ENCODE data around the gene H2AZ1. TPM values are rescaled to one million over a fixed set of nuclear protein-coding genes. Genes with fewer than 3 reads are reported as not detected.
A peak's percentile ranks its signal among the peaks of the same experiment; 100 is the strongest.

Gene H2AZ1
- total and polyA plus RNA-seq, 9 of the 15 experiments (the other 6 are each of a cell fraction or from before 2014, with no cell fraction given) = 605 to 4,380 (median 768) TPM

- peak; percentile 82; the same call in 1 of the 2 replicates for TF ChIP-seq E2F5 (CRISPR knock-in tag; IDR thresholded peaks at IDR 0.05)
- TF ChIP-seq CEBPZ (IDR thresholded peaks at IDR 0.05; ENCODE audit: borderline replicate concordance, low read depth, low read length) = no peak
- TF ChIP-seq EP400 (IDR thresholded peaks at IDR 0.05) = peak; percentile 88
- no peak for TF ChIP-seq E4F1 (CRISPR knock-in tag; IDR thresholded peaks at IDR 0.05; ENCODE audit: borderline replicate concordance)
- peak; percentile 77; the same call in 1 of the 2 replicates for TF ChIP-seq PHF21A (IDR thresholded peaks at IDR 0.05; ENCODE audit: borderline replicate concordance, low read depth)
- peak; percentile 92 for TF ChIP-seq SMAD1 (IDR thresholded peaks at IDR 0.05; ENCODE audit: low read depth, low read length, partially characterized antibody)
- TF ChIP-seq DACH1 (IDR thresholded peaks at IDR 0.05; ENCODE audit: partially characterized antibody) = no peak
- TF ChIP-seq CHD4 (IDR thresholded peaks at IDR 0.05; ENCODE audit: insufficient read depth, insufficient replicate concordance, low read depth, low read length, poor library complexity, severe bottlenecking) = no peak
- TF ChIP-seq HIVEP1 (CRISPR knock-in tag; IDR thresholded peaks at IDR 0.05) = no peak
- peak; percentile 60; the same call in 1 of the 2 replicates for TF ChIP-seq PTBP1 (IDR thresholded peaks at IDR 0.05; ENCODE audit: low read depth, low read length)
- no peak for TF ChIP-seq SMARCB1 (IDR thresholded peaks at IDR 0.05; ENCODE audit: insufficient read length, low read depth)
- no peak for TF ChIP-seq NUFIP1 (IDR thresholded peaks at IDR 0.05; ENCODE audit: partially characterized antibody)
- TF ChIP-seq KAT2B (IDR thresholded peaks at IDR 0.05; ENCODE audit: low read depth, low read length) = no peak
- TF ChIP-seq MED1 (CRISPR knock-in tag; IDR thresholded peaks at IDR 0.05; ENCODE audit: borderline replicate concordance) = no peak
- TF ChIP-seq SMARCE1 (IDR thresholded peaks at IDR 0.05) = peak; percentile 41; the same call in 1 of the 2 replicates
- TF ChIP-seq ZNF431 (CRISPR knock-in tag; IDR thresholded peaks at IDR 0.05) = peak; percentile 66
- peak; percentile 41 for TF ChIP-seq FOSL1 (tag; conservative IDR thresholded peaks at IDR 0.05)
- TF ChIP-seq RNF219 (CRISPR knock-in tag; IDR thresholded peaks at IDR 0.05) = no peak
These were observed at the start of gene H2AZ1 (continued) for GRCh38 chr4:99949999-99950912.

Measured in K562 (cell line).